GM15510 (cell line): ENCODE measurements around the gene INPP5B.

Source experiments
- POLR2A ChIP-seq: IDR thresholded peaks from 3 replicates; pipeline ENCODE4 v1.6.1; 2011; ENCODE audit warnings: borderline replicate concordance; ENCODE audit not compliant: insufficient read length; ENCODE audit errors: extremely low read depth

Gene INPP5B

DNA sequence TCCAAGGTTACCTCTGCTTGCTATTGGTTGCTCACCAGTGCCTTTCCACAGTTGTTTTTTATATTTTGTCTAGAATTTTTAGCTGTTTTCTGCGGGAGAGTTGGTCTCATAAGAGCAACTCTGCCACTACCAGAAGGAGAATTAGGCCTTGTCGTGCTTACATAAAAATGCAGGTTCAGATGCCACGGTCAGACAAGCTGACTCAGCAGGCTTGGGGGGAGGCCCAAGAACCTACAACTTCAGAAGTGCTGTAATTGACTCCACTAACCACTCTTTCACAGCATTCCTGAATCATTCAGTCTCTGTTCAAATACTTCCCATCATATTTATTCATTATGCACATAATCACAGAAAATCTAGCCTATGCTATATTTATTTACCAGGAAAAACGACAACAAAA is 115.7 kb downstream of the INPP5B start:
- no peak for TF ChIP-seq POLR2A

DNA sequence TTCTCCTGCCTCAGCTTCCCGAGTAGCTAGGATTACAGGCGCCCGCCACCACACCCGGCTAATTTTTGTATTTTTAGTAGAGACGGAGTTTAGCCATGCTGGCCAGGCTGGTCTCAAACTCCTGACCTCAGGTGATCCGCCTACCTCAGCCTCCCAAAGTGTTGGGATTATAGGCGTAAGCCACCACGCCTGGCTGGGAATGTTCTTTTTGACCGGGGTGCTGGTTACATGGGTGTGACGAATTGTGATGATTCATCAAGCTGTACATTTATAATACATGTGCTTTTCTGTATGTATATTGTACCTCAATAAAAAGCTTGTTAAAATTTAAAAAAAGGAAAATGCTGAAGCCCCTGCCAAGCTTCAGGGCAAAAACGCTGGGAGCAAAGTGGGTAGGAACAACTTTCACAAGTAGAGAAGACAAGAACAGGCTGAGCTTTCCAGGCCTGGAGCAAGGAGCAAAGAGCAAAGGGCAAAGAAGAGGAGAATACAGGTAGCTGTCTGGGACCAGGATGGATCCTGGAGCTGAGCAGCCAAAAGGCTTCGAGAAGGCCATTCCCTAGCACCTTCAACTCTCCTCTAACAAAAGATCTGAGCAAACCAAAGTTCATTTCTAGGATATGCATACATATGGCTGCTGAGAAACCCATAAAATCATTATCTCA is 118.3 kb downstream of the INPP5B start:
- TF ChIP-seq POLR2A = no peak

DNA sequence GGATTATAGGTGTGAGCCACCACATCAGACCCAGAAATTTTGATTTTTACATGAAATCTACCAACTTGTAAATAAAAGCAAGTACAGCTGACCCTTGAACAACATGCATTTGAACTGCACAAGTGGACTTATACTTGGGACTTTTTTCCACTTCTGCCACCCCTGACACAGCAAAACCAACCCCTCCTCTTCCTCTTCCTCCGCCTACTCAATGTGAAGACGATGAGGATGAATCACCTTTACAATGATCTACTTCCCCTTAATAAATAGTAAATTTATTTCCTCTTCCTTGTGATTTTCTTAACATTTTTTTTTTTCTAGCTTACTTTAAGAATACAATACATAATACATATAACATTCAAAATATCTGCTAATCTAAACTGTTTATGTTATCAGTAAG is 121.3 kb downstream of the INPP5B start:
- TF ChIP-seq POLR2A = no peak

DNA sequence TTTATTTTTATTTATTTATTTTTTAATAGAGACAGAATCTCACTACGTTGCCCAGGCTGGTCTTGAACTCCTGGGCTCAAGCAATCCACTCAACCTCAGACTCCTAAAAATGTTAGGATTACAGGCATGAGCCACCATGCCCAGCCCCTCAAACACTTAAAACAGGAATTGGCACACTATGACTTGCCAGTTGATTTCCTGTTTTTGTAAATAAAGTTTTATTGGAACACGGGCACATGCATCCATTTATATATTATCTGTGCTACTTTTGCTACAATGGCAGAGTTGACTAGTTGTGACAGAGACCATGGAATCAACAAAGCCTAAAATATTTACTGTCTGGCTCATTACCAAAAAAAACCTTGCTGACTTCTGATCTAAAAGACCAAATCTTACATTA is 122.9 kb downstream of the INPP5B start:
- no peak for TF ChIP-seq POLR2A

DNA sequence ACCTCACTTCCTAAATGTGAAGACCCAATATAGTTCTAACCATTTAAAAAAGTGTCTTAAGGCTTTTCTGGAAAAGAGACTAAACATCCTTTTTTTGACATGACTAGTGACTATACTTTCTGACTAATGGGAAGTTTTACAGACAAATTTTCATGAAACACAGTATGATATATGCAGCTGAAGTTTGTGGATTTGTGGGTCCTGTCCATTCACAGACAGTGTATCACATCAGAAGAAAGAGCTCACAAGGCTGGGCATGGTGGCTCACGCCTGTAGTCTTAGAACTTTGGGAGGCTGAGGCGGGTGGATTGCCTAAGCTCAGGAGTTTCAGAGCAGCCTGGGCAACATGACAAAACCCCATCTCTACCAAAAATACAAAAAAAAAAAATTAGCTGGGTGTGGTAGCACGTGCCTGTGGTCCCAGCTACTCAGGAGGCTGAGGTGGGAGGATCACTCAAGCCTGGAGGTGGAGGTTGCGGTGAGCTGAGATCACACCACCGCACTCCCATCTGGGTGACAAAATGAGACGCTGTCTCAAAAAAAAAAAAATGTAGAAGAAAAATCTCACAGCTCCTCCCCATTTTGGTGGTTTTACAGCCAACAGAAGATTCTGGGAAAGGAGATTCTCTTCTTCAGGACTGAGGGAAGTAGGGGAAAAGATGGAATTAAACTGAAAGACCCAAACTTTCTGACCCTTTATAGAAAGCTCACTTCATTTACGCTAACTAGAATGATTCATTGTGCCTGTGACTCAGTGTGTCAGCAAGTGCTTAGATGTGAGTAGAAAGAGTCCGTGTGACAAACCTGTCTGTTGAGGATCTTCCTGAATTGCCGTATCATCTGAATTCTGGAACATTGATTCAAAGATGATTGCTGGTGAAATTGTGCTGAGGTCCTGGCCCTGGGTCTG is 123.7 kb downstream of the INPP5B start:
- TF ChIP-seq POLR2A = no peak

DNA sequence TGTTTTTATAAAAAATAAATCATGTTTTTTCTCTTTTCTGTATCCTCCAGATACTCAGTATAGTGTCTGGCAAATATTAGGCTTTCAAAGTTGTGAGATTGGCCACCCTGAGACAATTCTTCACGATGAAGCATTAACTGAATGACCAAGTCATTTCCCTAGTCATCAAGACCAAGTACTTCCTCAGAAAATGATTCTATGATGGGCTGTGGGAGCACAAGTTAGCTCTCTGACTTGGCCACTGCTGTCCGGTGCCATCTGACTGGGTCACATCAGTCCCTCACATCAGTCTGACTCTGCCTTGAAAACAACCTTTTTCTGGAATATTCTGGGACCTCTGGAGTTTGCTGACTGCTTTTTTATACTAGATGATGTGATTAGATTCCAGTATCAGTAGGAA is 125.4 kb downstream of the INPP5B start:
- no peak for TF ChIP-seq POLR2A

DNA sequence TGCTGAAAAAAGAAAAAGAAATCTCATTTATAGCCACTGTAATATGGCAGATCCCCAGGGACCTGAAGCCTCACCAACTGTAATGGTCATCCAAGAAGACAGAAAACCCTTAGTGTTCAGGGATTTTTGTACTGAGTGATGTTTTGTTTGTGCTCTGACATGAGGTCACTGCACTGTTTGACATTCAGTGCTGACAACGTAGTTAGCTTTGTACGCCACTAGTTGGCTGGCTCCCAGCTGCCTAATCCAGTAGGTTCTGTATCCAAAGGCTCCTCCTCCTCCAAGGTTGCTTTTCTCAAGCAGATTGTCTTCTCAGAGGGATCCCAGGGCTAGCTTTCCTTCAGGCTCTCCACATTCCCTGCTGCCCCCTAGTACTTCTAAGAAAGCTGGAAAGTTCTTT is 129.4 kb downstream of the INPP5B start:
- no peak for TF ChIP-seq POLR2A

DNA sequence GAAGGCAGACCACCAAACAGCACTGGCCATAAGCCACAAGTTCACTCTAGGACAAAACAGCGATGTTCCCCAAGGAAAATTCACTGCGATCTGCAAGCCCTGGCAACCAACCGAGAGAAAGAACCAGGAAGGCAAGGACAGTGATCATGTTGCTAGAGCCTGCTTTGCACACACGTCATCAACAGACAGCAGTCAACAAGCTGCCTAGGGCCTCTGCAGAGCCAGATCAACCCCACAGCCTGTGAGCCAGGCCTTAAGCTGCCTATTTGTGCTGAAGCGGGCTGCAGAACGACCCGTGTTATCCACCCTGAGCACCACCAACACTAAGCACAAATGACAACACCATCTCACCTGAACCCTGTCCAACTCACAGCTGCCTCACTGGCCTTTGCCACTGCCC is 132.6 kb downstream of the INPP5B start:
- TF ChIP-seq POLR2A = no peak

DNA sequence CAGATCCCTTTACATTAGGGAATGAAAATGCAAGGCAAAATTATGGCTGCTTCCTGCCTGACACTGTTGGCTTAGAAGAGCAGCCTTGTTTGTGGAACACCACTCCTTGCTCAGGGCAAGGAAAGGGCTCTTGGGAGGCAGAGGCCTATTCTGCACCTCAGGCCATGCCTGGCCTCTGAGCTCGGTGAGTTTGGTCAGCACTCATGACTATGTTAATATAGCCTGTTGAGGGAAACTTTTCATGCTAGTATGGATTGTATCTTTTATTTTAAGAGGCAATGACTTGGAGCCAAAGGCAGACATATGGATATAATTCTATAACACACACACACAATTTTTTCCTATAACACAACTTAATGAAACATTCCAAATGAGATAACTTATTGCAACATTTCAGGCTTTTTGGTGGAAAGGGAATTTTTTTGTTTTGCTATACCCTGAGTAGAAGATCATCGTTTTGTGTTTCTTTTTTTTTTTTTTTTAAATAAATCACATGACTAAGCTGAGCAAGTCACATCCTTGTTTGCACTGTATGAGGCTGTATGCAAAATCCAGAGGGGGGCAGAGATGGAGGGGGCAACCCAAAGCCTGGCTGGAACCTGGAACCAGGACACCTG is 133.2 kb downstream of the INPP5B start:
- no peak for TF ChIP-seq POLR2A

DNA sequence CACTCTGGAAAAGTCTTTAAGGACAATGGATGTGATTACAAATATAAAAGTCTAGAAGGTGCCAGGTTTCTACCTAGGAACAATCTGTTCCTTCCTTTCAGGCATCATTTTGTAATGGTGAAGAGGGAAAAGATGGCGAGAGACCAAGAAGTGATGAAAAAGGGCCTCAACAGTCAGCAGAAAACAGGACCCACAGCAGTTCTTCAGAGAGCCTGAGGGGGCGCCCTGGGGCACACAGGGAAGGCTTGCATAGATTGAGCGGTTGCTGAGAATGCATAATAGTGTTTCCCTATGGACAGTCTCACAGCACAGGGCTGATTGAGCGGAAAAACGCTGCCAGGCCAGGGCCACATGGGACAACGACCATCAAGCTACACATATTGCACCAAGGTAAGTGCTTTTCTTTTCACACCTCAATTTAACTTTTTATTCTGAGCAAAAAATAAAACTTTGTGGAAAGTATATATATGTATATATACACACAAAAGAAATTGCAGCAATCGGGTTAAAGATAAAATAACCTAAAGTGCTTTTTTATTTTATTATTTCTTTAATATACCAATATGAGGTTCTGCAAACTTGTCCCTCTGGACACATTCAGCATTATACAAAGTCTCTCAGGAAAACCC is 135.7 kb downstream of the INPP5B start:
- no peak for TF ChIP-seq POLR2A
